Keratinocyte (primary cell): ENCODE data around the gene GRIK2. TPM values are rescaled to one million over a fixed set of nuclear protein-coding genes. Genes with fewer than 3 reads are reported as not detected.

Experiments
- DNase-seq: peaks from one replicate; pipeline ENCODE4 v3.0.0-alpha.2; 2011; ENCODE audit warnings: low read depth, missing footprints, low spot score
- FAIRE-seq: peaks from 2 replicates; lab custom pipeline; 2011; peaks lifted over from hg19 to GRCh38; lab: Jason Lieb, UNC
- H2AFZ ChIP-seq: 2 replicates; pipeline ENCODE4 v1.6.0; 2012; ENCODE audit warnings: low read length, control low read depth, inconsistent platforms; ENCODE audit not compliant: control insufficient read depth
- H3K27ac ChIP-seq: 2 replicates; pipeline ENCODE4 v1.5.1; 2011; ENCODE audit warnings: low read length; ENCODE audit not compliant: control insufficient read depth, insufficient read depth
- H3K27me3 ChIP-seq: 3 replicates; pipeline ENCODE4 v1.6.0; 2011; ENCODE audit warnings: low read length; ENCODE audit not compliant: control insufficient read depth, insufficient read depth; ENCODE audit errors: extremely low read depth
- H3K36me3 ChIP-seq, 2 experiments: 2 replicates in 1 of 2; 3 replicates in 1 of 2; pipeline ENCODE4 v1.5.1; 2011; ENCODE audit warnings: low read length in 2 of 2, mild to moderate bottlenecking in 1 of 2; ENCODE audit not compliant: control insufficient read depth in 2 of 2, insufficient read depth in 2 of 2; ENCODE audit errors: extremely low read depth in 1 of 2
- H3K4me1 ChIP-seq: 3 replicates; pipeline ENCODE4 v1.5.1; 2011; ENCODE audit warnings: low read length; ENCODE audit not compliant: control insufficient read depth, insufficient read depth; ENCODE audit errors: extremely low read depth
- H3K4me2 ChIP-seq: 3 replicates; pipeline ENCODE4 v1.6.0; 2011; ENCODE audit warnings: low read depth, low read length; ENCODE audit not compliant: control insufficient read depth, insufficient read depth; ENCODE audit errors: extremely low read depth
- H3K4me3 ChIP-seq, 3 experiments: fragments of 200-600 bp in 1 of 3; sonication (generic) in 1 of 3; 2 replicates in 2 of 3; 3 replicates in 1 of 3; pipeline ENCODE4 v1.5.1; 2011 to 2016; ENCODE audit warnings: low read length in 3 of 3, mild to moderate bottlenecking in 3 of 3, control low read depth in 2 of 3, inconsistent platforms in 1 of 3, low read depth in 1 of 3, mixed read lengths in 1 of 3, mixed run types in 1 of 3, moderate library complexity in 1 of 3; ENCODE audit not compliant: control insufficient read depth in 2 of 3, insufficient read depth in 2 of 3; ENCODE audit errors: extremely low read depth in 1 of 3
- H3K79me2 ChIP-seq: 2 replicates; pipeline ENCODE4 v1.6.0; 2012; ENCODE audit warnings: low read length; ENCODE audit not compliant: control insufficient read depth, insufficient read depth
- H3K9ac ChIP-seq: 3 replicates; pipeline ENCODE4 v1.6.0; 2011; ENCODE audit warnings: low read length; ENCODE audit not compliant: control insufficient read depth, insufficient read depth; ENCODE audit errors: extremely low read depth
- H3K9me1 ChIP-seq: 3 replicates; pipeline ENCODE4 v1.6.0; 2011; ENCODE audit warnings: low read length; ENCODE audit not compliant: control insufficient read depth, insufficient read depth; ENCODE audit errors: extremely low read depth
- H3K9me3 ChIP-seq: 2 replicates; pipeline ENCODE4 v1.5.1; 2012; ENCODE audit warnings: low read depth, low read length; ENCODE audit not compliant: control insufficient read depth
- H4K20me1 ChIP-seq: 3 replicates; pipeline ENCODE4 v1.6.0; 2011; ENCODE audit warnings: low read length; ENCODE audit not compliant: control insufficient read depth, insufficient read depth; ENCODE audit errors: extremely low read depth
- EZH2 ChIP-seq: IDR thresholded peaks from one replicate; pipeline ENCODE4 v1.6.1; 2012; ENCODE audit warnings: inconsistent platforms, mild to moderate bottlenecking, low read length, moderate library complexity
- dilution Hi-C: fragments of 300-500 bp; cut with MboI; formaldehyde crosslinking; loops from one replicate; pipeline ENCODE4 v1.7.0; 2020; ENCODE audit warnings: low sequenced_read_pairs; ENCODE audit not compliant: extremely low pct_ligation_motif_present
- polyA plus RNA-seq, 5 experiments: library from polyadenylated mRNA; depleted of rRNA in 3 of 5; stranded (reverse) in 3 of 5; stranded (forward) in 1 of 5; unstranded in 1 of 5; fragments of >200 nt; gene quantifications; 1 replicate in 1 of 5; 2 replicates in 3 of 5; 3 replicates in 1 of 5; pipeline versions ENCODE4 v1.2.1 to v1.2.3, GENCODE V29; 2011 to 2012; ENCODE audit warnings: missing spikeins in 2 of 5, low read depth in 1 of 5, low replicate concordance in 1 of 5
- TF ChIP-seq, protein P1 (sequence below), 3 experiments: IDR thresholded peaks in 1 of 3; conservative IDR thresholded peaks in 1 of 3; optimal IDR thresholded peaks in 1 of 3; 2 replicates in 2 of 3; 3 replicates in 1 of 3; pipeline versions ENCODE3 to v1.5.1; 2011; ENCODE audit warnings: low read length in 3 of 3, mild to moderate bottlenecking in 3 of 3, moderate library complexity in 2 of 3, control low read depth in 1 of 3, inconsistent platforms in 1 of 3; ENCODE audit not compliant: insufficient read depth in 2 of 3; ENCODE audit errors: extremely low read depth in 1 of 3

Gene GRIK2
- polyA plus RNA-seq, 1 donor (not counting 4 experiments of a cell fraction or from before 2014, with no cell fraction given) = 0.01 TPM

DNA sequence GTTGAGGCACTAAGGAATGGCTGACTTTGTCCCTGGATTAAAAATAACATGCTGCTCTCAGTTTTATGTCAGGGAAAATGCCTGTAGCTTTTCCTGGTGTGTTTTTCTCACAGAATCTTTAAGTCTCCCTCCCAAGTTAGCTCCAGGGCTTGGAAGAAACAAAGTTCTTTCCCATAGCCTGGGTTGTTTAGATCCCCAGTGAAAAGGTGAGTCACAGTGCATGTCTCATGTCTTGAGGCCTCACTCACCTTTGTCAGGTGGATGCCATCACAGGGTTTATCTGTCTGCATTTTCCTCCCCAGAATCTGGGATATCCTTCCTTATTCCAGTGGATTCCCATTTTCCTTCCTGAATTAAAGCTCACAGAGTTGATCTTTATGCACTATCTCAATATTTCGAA, 722.4 kb downstream of the GRIK2 start:
- Histone ChIP-seq H3K79me2 (no peaks in the 10 kb centered on the region), H3K27me3 (no peaks in the 10 kb centered on the region), H3K4me2 (no peak overlapping the region), H2AFZ (no peak overlapping the region), H3K9me1 (no peaks in the 10 kb centered on the region), H3K4me1 (no peaks in the 10 kb centered on the region), H3K4me3 (no peak overlapping the region), H4K20me1 (no peaks in the 10 kb centered on the region), H3K27ac (no peak overlapping the region), H3K9me3 (no peaks in the 10 kb centered on the region), H3K36me3 (no peaks in the 10 kb centered on the region), H3K9ac (no peak overlapping the region)
- FAIRE-seq (no peak), DNase-seq (no peak)
- dilution Hi-C loops = no loop called here
- TF ChIP-seq, protein P1, sequence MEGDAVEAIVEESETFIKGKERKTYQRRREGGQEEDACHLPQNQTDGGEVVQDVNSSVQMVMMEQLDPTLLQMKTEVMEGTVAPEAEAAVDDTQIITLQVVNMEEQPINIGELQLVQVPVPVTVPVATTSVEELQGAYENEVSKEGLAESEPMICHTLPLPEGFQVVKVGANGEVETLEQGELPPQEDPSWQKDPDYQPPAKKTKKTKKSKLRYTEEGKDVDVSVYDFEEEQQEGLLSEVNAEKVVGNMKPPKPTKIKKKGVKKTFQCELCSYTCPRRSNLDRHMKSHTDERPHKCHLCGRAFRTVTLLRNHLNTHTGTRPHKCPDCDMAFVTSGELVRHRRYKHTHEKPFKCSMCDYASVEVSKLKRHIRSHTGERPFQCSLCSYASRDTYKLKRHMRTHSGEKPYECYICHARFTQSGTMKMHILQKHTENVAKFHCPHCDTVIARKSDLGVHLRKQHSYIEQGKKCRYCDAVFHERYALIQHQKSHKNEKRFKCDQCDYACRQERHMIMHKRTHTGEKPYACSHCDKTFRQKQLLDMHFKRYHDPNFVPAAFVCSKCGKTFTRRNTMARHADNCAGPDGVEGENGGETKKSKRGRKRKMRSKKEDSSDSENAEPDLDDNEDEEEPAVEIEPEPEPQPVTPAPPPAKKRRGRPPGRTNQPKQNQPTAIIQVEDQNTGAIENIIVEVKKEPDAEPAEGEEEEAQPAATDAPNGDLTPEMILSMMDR (optimal IDR thresholded peaks at IDR 0.05 in 1 of 3, IDR thresholded peaks at IDR 0.05 in 1 of 3, conservative IDR thresholded peaks at IDR 0.05 in 1 of 3; ENCODE audit: extremely low read depth in 1 of 3, insufficient read depth in 2 of 3, low read length in 3 of 3) = no peak
- TF ChIP-seq EZH2 = no peak

DNA sequence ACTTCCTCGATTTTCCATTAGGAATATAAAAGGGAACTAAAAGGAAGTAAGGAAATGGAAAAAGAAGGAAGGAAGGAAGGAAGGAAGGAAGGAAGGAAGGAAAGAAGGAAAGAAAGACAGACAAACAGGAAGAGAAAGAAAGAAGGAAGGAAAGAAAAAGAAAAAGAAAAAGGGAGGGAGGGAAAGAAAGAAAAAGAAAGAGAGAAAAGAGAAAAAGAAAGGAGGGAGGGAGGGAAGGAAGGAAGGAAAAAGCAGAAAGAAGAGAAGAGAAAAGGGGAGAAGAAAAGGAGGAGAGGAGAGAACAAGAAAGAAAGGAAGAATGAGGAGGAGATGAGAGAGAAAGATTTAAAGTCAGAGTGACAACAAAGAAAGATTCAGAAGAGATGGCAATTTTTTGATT, 724.5 kb downstream of the GRIK2 start:
- TF ChIP-seq, protein P1 (optimal IDR thresholded peaks at IDR 0.05 in 1 of 3, IDR thresholded peaks at IDR 0.05 in 1 of 3, conservative IDR thresholded peaks at IDR 0.05 in 1 of 3; ENCODE audit: extremely low read depth in 1 of 3, insufficient read depth in 2 of 3, low read length in 3 of 3) = no peak
- no peak for TF ChIP-seq EZH2
- dilution Hi-C loops = no loop called here
- DNase-seq (no peak), FAIRE-seq (no peak)
- H3K9me3 ChIP-seq = no peaks in the 10 kb centered on the region
- H3K9me1 ChIP-seq = no peaks in the 10 kb centered on the region
- H2AFZ ChIP-seq = no peak overlapping the region
- H3K4me3 ChIP-seq = no peak overlapping the region
- no peaks in the 10 kb centered on the region for H4K20me1 ChIP-seq
- no peak overlapping the region for H3K4me2 ChIP-seq
- no peak overlapping the region for H3K27ac ChIP-seq
- H3K79me2 ChIP-seq = no peaks in the 10 kb centered on the region
- no peaks in the 10 kb centered on the region for H3K4me1 ChIP-seq
- H3K9ac ChIP-seq = no peak overlapping the region
- no peaks in the 10 kb centered on the region for H3K27me3 ChIP-seq
- no peaks in the 10 kb centered on the region for H3K36me3 ChIP-seq
